HEK293T (cell line): ENCODE data around the gene UCHL3.

Experiments used
- BHLHE40 ChIP-seq: fragments of 450-650 bp; IDR thresholded peaks from 2 replicates; pipeline ENCODE4 v1.6.1; 2016; ENCODE audit warnings: mild to moderate bottlenecking, moderate library complexity, borderline replicate concordance
- CTBP1 ChIP-seq: fragments of 450-650 bp; IDR thresholded peaks from 2 replicates; pipeline ENCODE4 v1.6.1; 2016; ENCODE audit warnings: borderline replicate concordance
- FOXA1 ChIP-seq: fragments of 450-650 bp; IDR thresholded peaks from 2 replicates; pipeline ENCODE4 v1.6.1; 2016; ENCODE audit warnings: mild to moderate bottlenecking
- FOXK2 ChIP-seq: fragments of 450-650 bp; IDR thresholded peaks from 2 replicates; pipeline ENCODE4 v1.6.1; 2016; ENCODE audit warnings: mild to moderate bottlenecking
- FOXM1 ChIP-seq: fragments of 450-650 bp; IDR thresholded peaks from 2 replicates; pipeline ENCODE4 v1.6.1; 2017; ENCODE audit warnings: mild to moderate bottlenecking, borderline replicate concordance
- HDGF ChIP-seq: fragments of 450-650 bp; IDR thresholded peaks from 2 replicates; pipeline ENCODE4 v1.6.1; 2017; ENCODE audit warnings: antibody characterized with exemption, borderline replicate concordance
- NFRKB ChIP-seq: fragments of 450-650 bp; IDR thresholded peaks from 2 replicates; pipeline ENCODE4 v1.6.1; 2016; ENCODE audit warnings: mild to moderate bottlenecking, moderate library complexity
- PKNOX1 ChIP-seq: fragments of 450-650 bp; IDR thresholded peaks from 2 replicates; pipeline ENCODE4 v1.6.1; 2016
- SP1 ChIP-seq: fragments of 450-650 bp; IDR thresholded peaks from 2 replicates; pipeline ENCODE4 v1.6.1; 2017
- SUZ12 ChIP-seq: fragments of 450-650 bp; IDR thresholded peaks from 2 replicates; pipeline ENCODE4 v1.6.1; 2016; ENCODE audit warnings: mild to moderate bottlenecking
- TARDBP ChIP-seq: fragments of 450-650 bp; IDR thresholded peaks from 2 replicates; pipeline ENCODE4 v1.6.1; 2016
- ZNF384 ChIP-seq: fragments of 450-650 bp; IDR thresholded peaks from 2 replicates; pipeline ENCODE4 v1.6.1; 2016

DNA sequence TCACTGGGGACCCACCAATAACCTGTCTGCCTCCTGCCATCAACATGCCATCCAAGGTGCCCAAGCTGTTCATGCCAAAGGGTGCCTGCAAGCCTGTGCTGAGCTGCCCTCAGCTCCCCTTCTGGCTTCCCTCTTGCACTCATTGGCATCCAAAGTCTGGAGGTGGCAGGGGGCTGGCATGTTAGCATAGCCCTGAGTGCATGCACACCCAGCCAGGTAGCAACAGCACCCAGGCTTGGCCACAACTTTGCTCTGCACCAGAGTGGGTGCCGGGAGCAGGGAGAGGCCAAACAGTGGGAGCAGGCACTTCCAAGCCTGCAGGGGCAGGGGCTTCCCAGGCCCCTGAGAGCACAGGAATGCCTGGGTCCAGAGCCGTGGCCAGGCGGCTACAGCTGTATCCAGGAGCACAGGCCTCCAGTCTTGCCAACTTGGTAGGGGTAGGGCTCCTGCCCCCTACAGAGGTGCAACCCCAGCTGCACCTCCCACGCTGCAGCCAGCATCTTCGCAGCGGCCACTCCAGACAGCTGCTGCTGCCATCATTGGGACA is 41.5 kb upstream of the UCHL3 start:
- no peak for TF ChIP-seq PKNOX1
- no peak for TF ChIP-seq FOXK2
- TF ChIP-seq SP1, result no peak
- TF ChIP-seq FOXM1, result no peak
- TF ChIP-seq CTBP1, result no peak
- TF ChIP-seq HDGF, result 0 out of 2 replicates have a peak, but pooled peaks have one; percentile 47
- TF ChIP-seq FOXA1, result no peak
- no peak for TF ChIP-seq TARDBP
- TF ChIP-seq SUZ12, result no peak
- TF ChIP-seq BHLHE40, result no peak
- TF ChIP-seq ZNF384, result no peak
- no peak for TF ChIP-seq NFRKB
